Vagina (tissue), 2 donors: ENCODE data around the gene PSMD3. TPM values are rescaled to one million over a fixed set of nuclear protein-coding genes. Genes with fewer than 3 reads are reported as not detected.

ENCODE experiments used
- DNase-seq, 2 donors: peaks; one replicate each; pipeline ENCODE4 v3.0.0-alpha.2; 2017; ENCODE audit errors: extremely low spot score in 2 of 2
- H3K27ac ChIP-seq: fragments of 200-600 bp; sonication (generic); one replicate; pipeline ENCODE4 v1.5.1; 2019
- H3K27me3 ChIP-seq: fragments of 200-600 bp; sonication (generic); one replicate; pipeline ENCODE4 v1.5.1; 2019
- H3K36me3 ChIP-seq, 2 donors: fragments of 200-600 bp; sonication (generic); one replicate each; pipeline ENCODE4 v1.5.1; 2017 to 2019
- H3K4me1 ChIP-seq: fragments of 200-600 bp; sonication (generic); one replicate; pipeline ENCODE4 v1.5.1; 2019
- H3K4me3 ChIP-seq, 2 donors: fragments of 200-600 bp; sonication (generic); 1 replicate in 1 of 2; 2 replicates in 1 of 2; pipeline ENCODE4 v1.5.1; 2016 to 2019
- H3K9me3 ChIP-seq: fragments of 200-600 bp; sonication (generic); one replicate; pipeline ENCODE4 v1.5.1; 2019
- POLR2A ChIP-seq, 2 donors: fragments of 450-650 bp; IDR thresholded peaks; one replicate each; pipeline ENCODE4 v1.6.1; 2017; ENCODE audit warnings: antibody characterized with exemption in 2 of 2, mild to moderate bottlenecking in 2 of 2, moderate library complexity in 2 of 2
- POLR2AphosphoS5 ChIP-seq, 2 donors: sonication (generic); formaldehyde crosslinking; IDR thresholded peaks; one replicate each; pipeline ENCODE4 v1.9.0; 2017; ENCODE audit warnings: antibody characterized with exemption in 2 of 2, mild to moderate bottlenecking in 2 of 2, low read depth in 1 of 2; ENCODE audit not compliant: insufficient read depth in 1 of 2
- intact Hi-C: fragments of 100-400 bp; cut with DNase I; formaldehyde crosslinking; loops from one replicate; pipeline ENCODE4 v1.15.1; 2023
- total RNA-seq: library from RNA; depleted of rRNA; stranded (reverse); fragments of >200 nt; gene quantifications from one replicate; pipeline ENCODE4 v1.2.3, GENCODE V29; 2016
- TF ChIP-seq, protein P1 (sequence below), 3 experiments: fragments of 450-650 bp in 2 of 3; fragments of 200-600 bp in 1 of 3; sonication (generic) in 1 of 3; IDR thresholded peaks; one replicate each; pipeline ENCODE4 v1.5.1; 2017 to 2019; ENCODE audit warnings: antibody characterized with exemption in 3 of 3, mild to moderate bottlenecking in 2 of 3, moderate library complexity in 2 of 3

The PSMD3 gene
- total RNA-seq, 1 donor from 2014 or later: 95.0 TPM

DNA sequence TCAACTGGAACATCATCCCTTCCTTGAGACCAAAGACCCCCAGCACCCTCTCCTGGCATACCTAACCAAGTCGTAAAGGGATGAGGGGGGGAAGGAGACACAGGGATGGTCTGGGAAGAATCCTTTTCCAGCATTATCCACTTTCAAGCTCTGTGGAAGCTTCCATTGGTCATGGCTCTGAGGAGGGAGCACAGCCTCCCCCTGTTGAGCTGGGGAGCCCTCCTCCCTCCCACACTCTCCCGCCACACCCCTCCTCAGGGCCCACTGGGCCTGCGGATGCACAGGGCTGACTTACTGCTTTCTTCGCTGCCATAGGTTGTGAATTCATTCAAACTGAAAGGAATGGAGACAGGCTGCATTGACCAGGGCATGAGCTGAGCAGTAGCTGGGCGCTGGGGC is 47.0 kb downstream of the PSMD3 start:
- Histone ChIP-seq H3K4me1 (peaks cover 48% of the 10 kb centered on the region), H3K4me3 (no peak overlapping the region), H3K27me3 (no peaks in the 10 kb centered on the region), H3K9me3 (no peaks in the 10 kb centered on the region), H3K27ac (peak overlapping the region; percentile 37), H3K36me3 (peaks cover 0 to 55% of the 10 kb centered on the region in 2 donors)
- intact Hi-C loops: no loop called here
- TF ChIP-seq POLR2AphosphoS5 (IDR thresholded peaks at IDR 0.05; ENCODE audit: insufficient read depth in 1 of 2, low read depth in 1 of 2) (no peak), POLR2A (IDR thresholded peaks at IDR 0.05) (no peak)
- TF ChIP-seq, protein P1, sequence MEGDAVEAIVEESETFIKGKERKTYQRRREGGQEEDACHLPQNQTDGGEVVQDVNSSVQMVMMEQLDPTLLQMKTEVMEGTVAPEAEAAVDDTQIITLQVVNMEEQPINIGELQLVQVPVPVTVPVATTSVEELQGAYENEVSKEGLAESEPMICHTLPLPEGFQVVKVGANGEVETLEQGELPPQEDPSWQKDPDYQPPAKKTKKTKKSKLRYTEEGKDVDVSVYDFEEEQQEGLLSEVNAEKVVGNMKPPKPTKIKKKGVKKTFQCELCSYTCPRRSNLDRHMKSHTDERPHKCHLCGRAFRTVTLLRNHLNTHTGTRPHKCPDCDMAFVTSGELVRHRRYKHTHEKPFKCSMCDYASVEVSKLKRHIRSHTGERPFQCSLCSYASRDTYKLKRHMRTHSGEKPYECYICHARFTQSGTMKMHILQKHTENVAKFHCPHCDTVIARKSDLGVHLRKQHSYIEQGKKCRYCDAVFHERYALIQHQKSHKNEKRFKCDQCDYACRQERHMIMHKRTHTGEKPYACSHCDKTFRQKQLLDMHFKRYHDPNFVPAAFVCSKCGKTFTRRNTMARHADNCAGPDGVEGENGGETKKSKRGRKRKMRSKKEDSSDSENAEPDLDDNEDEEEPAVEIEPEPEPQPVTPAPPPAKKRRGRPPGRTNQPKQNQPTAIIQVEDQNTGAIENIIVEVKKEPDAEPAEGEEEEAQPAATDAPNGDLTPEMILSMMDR (IDR thresholded peaks at IDR 0.05): no peak
- DNase-seq: no peak

DNA sequence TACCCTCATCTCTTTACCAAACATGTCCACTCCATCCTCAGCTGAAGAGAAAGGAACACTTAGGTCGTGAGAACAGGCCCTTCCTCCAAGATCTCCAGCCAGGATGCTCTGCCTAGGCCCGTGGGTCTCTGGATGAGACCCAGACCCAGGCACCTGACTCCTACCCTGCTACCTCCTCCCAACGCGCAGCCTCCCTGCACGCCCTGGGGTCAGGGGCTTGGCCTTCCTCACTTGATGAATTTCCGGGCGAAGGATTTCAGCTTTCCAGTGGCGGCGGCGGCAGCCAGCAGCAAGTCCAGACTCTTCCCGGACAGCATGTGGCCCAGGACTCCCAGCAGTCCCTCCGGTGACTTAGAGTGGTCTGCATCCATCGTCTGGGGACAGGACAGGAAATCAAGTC is 48.0 kb downstream of the PSMD3 start:
- intact Hi-C loops: no loop called here
- Histone ChIP-seq H3K27me3 (no peaks in the 10 kb centered on the region), H3K4me1 (peaks cover 38% of the 10 kb centered on the region), H3K36me3 (peaks cover 0 to 64% of the 10 kb centered on the region in 2 donors), H3K4me3 (no peak overlapping the region), H3K9me3 (no peaks in the 10 kb centered on the region), H3K27ac (no peak overlapping the region)
- TF ChIP-seq POLR2AphosphoS5 (IDR thresholded peaks at IDR 0.05; ENCODE audit: insufficient read depth in 1 of 2, low read depth in 1 of 2): no peak
- TF ChIP-seq POLR2A (IDR thresholded peaks at IDR 0.05): no peak
- TF ChIP-seq, protein P1 (IDR thresholded peaks at IDR 0.05): no peak
- no peak for DNase-seq

DNA sequence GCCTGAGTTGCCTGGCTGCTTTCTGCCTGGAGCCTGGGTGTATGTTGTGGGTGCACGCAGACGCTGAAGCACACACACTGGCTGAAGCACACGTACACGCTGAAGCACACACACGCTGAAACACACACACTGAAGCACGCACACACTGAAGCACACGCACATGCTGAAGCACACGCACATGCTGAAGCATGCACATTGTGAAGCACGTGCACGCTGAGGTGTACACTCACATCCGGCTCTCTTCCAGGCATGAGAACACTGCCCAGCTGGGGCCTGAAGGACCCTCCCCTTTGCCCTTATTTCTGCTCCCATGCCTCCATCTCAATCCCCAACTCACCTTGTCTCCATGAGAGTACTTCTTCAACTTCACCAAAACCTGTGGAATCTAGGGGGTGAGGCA is 51.1 kb downstream of the PSMD3 start:
- DNase-seq: no peak
- H3K4me3 ChIP-seq: no peak overlapping the region
- intact Hi-C loops: no loop called here
- no peaks in the 10 kb centered on the region for H3K9me3 ChIP-seq
- no peaks in the 10 kb centered on the region for H3K27me3 ChIP-seq
- peaks cover 7% of the 10 kb centered on the region for H3K4me1 ChIP-seq
- TF ChIP-seq POLR2AphosphoS5 (IDR thresholded peaks at IDR 0.05; ENCODE audit: insufficient read depth in 1 of 2, low read depth in 1 of 2): no peak
- TF ChIP-seq, protein P1 (IDR thresholded peaks at IDR 0.05): no peak
- TF ChIP-seq POLR2A (IDR thresholded peaks at IDR 0.05): no peak
- no peak overlapping the region for H3K27ac ChIP-seq
- peaks cover 0 to 77% of the 10 kb centered on the region in 2 donors for H3K36me3 ChIP-seq

DNA sequence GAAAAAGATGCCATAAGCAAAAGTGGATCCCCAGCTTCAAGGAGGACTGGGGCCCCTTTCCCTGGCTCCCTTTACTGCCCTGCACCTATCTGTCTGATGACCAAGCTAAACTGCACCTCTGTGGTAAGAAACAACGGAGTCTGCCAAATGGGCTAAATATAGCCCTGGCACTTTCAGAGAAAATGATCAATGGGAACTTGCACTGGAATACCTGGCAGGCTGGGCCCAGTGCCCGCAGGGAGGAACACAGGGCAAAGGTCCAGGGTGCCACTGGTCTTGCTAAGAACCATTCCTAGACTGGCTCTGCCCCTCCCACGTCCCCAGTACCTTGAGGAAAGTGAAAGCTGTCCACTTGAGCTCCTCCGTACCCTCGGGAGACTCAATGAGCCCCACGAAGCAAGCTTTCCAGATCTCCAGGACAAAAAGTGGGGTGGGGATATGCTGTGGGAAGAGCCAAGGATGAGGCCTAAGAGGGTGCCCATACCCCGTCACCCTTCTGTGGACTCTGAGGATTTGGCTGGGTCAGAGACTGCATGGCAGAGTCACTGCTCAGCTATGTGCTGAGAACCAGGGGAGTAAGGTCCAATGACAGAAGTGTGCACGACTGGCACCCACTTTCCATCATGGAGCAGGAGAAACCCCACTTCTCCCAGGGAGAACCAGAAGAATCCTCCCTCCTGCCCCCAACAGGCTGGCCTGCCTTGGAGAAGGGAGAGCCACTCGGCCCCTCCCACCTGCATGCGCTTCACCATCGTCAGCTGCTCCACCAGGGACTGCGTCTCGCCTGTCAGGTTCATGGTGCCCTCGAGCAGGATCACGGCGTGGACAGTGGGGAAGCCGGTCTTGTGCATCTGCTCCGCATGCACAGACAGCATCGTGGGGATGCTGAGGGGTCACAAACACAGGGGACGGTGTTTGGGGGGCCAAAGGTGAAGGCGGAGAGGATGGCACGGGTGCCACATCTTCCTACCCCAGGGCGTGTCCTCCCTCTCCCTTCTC is 52.0 kb downstream of the PSMD3 start:
- Histone ChIP-seq H3K4me1 (no peaks in the 10 kb centered on the region), H3K36me3 (peaks cover 0 to 73% of the 10 kb centered on the region in 2 donors), H3K27me3 (no peaks in the 10 kb centered on the region), H3K27ac (no peak overlapping the region), H3K4me3 (no peak overlapping the region), H3K9me3 (no peaks in the 10 kb centered on the region)
- intact Hi-C loops: no loop called here
- DNase-seq: no peak
- TF ChIP-seq POLR2A (IDR thresholded peaks at IDR 0.05) (no peak), POLR2AphosphoS5 (IDR thresholded peaks at IDR 0.05; ENCODE audit: insufficient read depth in 1 of 2, low read depth in 1 of 2) (no peak)
- TF ChIP-seq, protein P1 (IDR thresholded peaks at IDR 0.05): no peak

DNA sequence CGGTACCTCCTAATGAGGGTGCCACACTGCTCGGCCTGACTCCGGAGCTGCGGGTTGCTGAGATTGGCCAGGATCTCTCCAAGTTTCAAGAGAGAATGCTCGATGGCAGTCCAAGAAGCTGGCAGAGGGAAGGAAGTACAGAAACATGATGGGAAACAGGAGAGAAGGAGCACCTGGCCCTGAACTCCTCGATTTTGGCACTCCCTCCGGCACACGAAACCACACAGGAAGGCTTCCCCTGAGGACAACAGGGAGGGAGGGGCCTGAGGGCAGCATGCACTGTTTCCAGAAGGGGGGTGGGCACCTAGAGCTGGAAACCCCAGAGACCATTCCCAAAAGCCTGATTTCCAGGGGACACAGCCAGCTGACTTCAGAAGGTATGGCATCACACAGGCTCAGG is 52.7 kb downstream of the PSMD3 start:
- Histone ChIP-seq H3K4me1 (no peaks in the 10 kb centered on the region), H3K4me3 (no peak overlapping the region), H3K36me3 (peaks cover 0 to 68% of the 10 kb centered on the region in 2 donors), H3K27ac (no peak overlapping the region), H3K9me3 (no peaks in the 10 kb centered on the region), H3K27me3 (no peaks in the 10 kb centered on the region)
- TF ChIP-seq, protein P1 (IDR thresholded peaks at IDR 0.05): no peak
- TF ChIP-seq POLR2A (IDR thresholded peaks at IDR 0.05): no peak
- no peak for TF ChIP-seq POLR2AphosphoS5 (IDR thresholded peaks at IDR 0.05; ENCODE audit: insufficient read depth in 1 of 2, low read depth in 1 of 2)
- intact Hi-C loops: no loop called here
- no peak for DNase-seq
